NCI-H128 (cell line): Measurements from ENCODE around the gene PRADC1.

Source experiments
- DNase-seq: peaks from one replicate; lab custom pipeline; 2025; ENCODE audit not compliant: unreplicated experiment; lab: John Stamatoyannopoulos, UW

Gene PRADC1

DNA sequence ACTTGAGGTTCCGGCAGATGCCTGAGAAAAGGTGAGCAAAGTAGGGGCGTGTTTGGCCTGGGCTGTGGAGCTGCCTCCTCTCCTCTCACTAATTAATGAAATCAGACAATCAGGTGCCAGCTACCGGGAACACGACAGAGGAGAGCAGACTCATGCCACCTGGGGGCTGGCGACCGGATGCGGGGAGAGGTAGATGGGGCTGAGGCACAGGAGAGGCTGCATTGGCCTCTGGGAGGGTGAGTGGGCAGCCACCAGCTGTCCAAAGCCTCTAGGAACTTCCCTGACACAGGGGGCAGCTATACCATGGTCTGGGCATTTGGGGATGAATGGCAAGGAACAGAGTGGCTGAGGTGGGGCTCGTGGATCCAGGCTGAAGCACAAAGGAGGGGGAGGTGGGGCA, 26.2 kb upstream of the PRADC1 start:
- no peak for DNase-seq

DNA sequence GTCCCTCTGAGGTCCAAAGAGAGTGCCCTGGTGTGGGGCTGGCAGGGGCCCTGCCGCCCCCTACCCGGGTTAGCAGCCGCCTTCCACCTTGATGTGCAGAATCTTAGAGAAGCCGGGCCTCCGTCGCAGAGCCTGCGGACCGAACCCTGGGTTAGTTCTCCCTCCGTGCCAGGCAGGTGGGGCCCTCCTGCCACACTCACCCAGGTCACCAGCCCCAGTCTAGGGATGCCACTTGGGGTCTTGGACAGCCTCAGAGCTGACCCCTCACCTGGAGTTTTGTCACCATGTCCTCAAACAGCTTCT, 25.8 kb upstream of the PRADC1 start:
- no peak for DNase-seq

DNA sequence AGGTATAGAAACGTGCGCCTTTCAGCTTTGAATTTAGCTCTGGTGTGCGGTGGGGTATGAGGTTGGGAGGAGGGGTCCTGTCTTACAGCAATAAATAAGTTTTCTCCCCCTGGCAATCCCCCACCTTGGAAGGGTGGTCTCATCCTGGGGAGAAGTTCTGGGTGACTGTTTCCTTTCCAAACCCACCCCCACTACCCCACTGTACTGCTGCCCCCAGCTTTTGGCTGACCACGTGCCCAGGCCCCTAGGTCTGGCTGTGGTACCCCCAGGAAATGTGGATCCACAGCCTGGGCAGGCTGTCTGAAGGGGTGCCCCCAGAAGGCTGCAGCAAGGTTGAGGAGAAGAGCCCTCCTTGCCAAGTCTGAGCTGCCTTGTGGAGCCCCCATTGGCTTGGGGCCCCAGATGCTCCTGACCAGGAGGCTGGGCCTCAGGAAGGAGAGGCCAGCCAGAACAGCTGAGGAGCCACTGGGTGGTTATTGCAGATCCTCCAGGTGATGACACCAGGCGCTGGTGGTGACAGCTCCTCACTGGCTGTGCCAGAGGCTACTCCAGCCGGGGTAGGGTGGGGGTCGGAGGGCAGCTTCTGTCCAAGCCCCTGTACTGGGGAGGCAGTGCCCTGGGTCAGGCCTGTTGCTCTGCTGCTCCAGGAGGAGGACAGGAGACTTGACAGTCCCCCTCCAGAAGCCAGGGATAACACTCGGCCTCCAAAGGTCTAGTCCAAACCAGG, 25.3 kb upstream of the PRADC1 start:
- DNase-seq = no peak

DNA sequence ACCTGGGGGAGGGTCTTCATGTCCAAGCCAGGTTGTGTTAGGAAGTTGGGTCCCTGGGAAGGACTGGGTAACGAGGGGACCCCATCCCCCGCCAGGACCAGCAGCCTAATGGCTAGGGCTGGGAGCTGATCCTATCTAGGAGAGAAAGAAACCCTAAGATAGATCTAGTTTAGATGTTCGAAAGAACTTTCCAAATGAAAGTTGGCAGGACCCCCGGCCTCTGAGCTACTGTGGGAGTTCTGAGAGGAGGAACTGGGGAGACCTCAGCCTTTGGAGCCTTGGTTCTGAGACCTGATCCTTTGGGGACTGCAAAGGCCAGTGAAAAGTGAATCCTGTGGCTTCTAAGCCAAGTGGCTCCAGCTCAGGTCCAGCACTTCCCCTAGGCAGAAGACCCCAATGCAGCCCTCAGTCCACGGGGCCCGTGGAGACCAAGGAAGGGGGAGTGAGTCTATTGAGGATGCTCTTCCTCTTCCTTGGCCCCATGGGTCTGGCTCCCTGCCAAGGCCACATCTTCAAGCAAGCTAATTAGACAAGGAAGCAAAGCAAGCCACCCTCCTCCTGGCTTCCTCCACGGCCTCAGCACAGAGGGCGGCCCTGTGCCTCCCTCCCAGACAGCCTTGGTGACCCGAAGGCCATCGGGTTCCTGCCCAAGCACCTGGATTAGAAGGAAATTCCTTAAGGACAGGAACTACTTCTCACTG, 24.5 kb upstream of the PRADC1 start:
- no peak for DNase-seq

DNA sequence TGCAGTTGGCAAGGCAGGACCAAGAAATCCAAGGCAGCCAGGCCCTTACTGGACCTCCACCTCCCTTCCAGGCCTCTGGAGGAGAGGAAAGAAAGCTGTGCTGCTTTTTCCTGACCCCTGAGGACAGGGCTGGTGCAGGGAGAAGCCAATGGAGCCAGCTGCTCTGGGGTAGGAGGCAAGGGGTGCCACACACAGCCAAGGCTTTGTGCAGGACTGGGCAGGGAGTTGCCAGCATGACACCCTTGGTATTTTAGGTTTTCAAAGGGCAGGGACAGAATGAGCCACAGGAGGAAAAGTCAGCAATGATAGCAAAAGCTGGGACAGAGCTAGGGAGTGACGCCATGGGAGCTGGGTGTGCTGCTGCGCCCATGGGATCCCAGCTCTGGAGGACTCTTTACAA, 24.0 kb upstream of the PRADC1 start:
- no peak for DNase-seq

DNA sequence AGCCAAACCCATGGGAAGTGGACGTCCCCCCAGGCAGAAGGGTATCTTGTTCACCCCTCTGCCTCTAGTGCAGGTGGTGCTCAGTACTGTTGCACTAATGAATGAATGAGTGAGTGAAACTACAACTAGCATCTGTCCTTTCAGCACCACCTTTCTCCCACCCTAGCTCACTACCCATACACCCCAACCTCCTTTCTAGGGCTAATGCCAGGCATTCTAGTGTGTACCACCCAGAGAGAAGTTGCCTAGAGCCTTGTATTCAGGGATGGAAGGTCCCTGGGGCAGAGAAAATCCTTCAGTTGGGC, 23.5 kb upstream of the PRADC1 start:
- no peak for DNase-seq

DNA sequence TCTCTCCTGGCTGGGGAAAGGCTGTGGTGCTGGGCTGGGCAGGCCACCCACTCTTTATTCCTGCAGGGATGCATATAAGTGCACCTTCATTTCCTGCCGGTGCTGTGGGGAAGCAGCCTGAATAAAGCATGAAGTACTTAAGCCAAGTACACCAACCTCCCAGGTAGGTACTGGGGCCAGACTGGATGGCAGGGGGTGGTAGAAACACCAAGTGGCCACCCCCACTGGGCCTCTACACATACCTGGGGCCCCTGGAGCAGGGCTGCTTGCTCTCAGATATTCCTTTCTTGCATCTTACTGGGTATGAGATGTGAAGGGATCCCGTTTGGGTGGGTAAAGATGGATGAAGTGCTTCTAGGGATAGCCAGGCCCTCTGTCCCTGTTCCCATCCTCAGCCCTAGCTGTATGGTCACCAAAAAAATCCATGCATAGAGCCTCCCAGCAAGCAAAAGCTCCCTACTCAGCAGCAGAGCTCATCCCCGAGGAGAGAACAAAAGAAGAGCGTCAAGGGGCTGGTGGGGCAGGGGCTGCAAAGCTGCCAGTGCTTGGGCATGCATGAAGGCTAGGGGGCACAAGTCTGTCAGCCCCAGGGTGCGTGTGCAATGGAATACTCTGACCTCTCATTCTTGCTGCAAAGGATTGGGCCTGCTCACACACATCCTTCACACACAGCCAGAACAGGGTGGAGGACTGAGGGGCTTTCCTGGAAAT, 23.0 kb upstream of the PRADC1 start:
- no peak for DNase-seq

DNA sequence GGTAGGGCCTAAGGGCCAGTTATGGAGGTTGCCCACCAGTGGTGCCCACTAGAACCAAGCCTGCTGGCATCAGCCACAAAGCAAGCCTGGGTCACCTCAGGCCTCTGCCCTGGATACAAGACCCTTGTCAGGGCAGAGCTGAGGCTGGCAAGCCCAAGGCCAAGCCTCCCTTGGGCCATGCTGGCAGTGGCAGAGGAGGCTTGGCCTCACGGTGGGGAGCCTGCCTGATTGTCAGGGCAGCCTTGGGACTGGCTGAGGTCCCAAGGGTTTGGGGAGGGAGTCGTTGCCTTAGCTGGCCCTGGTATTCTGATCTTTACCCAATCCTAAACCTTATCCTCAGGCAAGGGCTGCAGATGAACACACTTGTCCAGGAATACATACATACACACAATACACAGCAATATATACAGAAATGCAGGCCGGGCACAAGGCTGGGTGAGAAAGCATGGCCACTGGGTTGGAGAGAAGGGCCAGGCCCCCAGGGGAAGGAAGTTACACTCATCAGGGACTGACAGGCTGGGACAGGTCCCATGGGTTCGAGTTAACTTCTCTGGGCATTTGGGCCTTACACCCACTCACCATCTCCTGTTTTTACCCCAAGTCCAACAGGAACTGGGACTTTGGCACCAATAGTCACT, 22.1 kb upstream of the PRADC1 start:
- no peak for DNase-seq

DNA sequence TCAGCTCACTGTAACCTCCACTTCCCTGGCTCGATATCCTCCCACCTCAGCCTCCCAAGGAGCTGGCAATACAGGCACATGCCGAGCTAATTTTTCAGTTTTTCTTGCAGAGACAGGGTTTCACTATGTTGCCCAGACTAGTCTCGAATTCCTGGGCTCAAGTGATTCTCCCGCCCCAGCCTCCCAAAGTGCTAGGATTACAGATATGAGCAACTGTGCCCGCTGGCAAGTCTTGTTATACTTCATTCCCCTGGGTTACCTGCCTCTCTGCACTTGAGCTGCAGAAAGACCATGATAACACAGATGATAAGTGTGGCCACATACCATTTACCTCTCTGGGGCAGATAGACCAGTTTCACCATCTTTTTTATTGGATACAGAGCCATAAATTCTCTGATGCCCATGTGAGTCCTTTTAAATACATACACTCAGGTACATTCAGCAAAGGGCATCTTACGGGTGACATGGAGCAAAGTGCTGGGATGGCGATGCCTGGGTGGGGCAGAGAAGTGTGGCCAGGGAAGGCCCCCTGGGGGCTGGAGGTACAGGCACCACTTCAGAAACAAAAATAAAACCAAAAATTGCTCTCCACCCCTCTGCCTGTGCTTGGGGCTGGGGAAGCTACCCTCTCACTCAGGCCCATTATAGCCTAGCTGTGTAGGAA, 21.4 kb upstream of the PRADC1 start:
- DNase-seq = no peak

DNA sequence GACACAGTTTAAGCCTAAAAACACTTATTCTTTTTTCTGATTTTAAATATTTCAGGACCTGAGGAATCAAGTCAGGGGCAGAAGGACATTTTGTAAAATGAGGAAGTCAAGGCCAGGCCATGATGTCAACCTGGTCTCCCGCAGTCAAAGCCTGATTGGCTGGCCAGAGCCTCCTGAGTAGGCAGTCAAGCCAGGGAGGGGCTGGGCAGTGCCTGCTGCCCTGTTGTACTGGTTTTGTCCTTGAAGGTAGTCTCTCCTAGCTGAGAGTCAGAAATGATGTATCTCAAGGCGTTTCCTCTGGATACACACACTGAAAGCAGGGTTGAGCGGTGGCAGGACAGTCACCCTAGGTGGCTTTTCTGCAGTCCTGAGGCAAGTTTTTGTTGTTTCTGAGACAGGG, 20.9 kb upstream of the PRADC1 start:
- DNase-seq = no peak

DNA sequence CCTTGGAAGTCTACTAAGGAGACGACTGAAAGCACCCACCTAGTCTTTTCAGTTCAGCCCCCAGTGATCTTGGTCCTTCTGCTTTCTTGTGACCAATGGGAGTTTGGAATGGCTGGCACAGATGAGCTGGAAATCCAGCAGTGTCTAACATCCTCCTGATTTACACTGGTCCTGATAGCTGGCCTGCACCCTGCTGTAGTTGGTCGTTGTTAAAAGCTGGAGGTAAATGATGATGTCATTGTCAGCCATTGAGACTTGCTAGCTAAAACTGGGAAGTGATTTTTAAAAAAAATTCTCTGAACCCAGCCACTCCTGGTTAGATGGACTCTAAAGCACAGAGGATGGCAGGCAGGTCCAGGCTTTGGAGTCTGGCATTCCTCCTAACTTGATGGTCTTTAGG, 20.4 kb upstream of the PRADC1 start:
- DNase-seq = no peak

DNA sequence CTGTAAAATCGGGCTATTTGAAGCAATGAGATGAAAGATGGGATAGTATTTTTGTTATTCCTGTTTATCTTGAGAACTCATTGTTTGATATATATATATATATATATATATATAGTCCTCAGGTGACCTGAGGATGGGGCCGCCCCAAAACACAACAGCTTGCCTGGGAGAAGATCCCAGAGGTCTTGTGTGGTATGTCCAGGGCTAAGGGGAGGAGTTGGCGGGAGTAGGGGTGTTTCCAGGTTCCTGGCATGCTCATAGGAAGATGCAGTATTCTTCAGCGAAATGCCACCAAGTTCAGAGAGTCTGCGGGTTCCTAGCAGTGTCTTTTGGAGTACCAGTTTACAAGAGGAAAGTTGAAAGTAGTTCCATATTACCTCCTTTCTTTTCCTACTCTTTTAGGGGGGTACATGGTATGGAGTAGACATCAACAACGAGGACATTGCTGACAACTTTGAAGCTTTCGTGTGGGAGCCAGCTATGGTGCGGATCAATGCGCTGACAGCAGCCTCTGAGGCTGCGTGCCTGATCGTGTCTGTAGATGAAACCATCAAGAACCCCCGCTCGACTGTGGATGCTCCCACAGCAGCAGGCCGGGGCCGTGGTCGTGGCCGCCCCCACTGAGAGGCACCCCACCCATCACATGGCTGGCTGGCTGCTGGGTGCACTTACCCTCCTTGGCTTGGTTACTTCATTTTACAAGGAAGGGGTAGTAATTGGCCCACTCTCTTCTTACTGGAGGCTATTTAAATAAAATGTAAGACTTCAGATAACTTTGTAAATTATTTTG, 19.4 kb upstream of the PRADC1 start:
- DNase-seq = no peak

DNA sequence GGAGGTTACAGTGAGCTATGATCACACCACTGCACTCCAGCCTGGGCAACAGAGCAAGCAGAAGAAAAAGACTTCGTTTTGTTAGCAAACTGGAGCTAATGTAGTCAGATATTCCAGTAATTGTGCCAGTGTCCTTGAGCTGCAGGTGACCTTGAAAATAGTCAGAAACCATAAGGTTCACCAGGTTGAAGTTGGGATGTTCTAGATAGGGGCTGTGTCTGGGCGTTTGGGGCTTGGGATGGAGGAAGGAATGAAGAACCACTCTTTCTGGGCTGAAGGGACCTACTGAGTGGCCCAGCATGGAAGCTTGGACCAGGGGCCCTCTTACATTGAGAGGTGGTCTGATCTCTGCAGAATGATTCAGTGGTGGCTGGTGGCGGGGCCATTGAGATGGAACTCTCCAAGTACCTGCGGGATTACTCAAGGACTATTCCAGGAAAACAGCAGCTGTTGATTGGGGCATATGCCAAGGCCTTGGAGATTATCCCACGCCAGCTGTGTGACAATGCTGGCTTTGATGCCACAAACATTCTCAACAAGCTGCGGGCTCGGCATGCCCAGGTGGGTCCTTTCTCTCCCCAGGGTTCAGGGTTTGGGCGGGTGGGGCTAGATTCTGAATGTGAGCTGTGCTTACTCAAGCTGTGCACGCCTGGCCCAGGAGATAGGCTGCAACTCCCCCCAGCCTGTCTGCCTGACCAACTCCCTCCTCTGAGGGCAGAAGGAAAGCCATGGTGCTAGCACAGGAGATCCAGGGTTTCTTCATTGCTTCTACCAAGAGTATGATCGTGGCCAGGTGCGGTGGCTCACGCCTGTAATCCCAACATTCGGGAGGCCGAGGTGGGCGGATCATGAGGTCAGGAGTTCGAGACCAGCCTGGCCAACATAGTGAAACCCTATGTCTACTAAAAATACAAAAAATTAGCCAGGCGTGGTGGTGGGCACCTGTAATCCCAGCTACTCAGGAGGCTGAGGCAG, 18.1 kb upstream of the PRADC1 start:
- no peak for DNase-seq

DNA sequence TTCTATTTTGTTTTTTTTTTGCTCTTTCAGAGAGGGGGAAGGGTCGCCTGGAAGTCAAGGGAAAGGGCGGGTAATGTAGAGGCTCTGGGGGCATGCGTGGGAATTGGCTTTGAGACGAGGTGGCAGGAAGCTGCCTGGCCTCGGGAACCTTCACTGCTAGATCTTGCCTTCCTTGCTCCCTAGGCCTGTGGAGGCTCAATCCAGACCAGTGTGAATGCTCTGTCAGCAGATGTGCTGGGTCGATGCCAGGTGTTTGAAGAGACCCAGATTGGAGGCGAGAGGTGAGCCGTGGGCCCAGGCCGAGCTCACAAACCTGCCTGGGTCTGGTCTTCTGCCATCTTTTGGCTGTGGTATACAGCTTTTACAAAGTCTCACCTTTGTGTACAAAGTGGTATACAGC, 16.6 kb upstream of the PRADC1 start:
- DNase-seq = no peak

DNA sequence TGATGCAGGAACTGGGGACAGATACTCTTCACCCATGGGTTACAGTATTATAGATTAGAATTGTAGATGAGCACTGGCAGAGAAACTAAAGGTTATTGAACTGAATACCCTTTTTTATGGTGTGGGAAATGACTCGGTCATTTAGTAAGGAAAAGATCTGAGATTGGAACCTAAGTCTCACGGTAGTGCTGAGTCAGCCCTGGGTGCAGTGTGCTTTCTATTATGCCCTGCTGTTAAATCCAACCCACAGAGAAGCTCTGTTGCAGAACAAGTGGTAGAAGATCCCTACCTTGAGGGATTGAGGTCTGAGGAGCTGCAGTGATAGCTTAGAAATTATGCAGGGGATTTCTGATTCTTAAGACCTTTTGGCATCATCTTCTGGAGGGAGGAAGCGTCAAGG, 13.8 kb upstream of the PRADC1 start:
- no peak for DNase-seq

DNA sequence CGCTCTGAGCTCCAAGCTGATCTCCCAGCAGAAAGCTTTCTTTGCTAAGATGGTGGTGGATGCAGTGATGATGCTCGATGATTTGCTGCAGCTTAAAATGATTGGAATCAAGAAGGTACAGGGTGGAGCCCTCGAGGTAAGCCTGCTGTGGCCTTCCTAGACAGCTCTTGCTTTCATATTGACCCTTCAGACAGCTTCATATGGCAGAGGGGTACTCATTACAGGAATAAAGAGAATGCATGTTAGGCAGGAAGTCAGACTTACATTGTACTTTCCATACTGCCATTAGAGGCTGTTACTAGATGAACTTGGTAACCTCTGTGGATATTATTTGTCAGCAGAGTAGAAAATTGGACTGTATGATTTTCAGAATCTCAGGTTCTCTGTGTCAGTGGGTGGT, 11.5 kb upstream of the PRADC1 start:
- no peak for DNase-seq

DNA sequence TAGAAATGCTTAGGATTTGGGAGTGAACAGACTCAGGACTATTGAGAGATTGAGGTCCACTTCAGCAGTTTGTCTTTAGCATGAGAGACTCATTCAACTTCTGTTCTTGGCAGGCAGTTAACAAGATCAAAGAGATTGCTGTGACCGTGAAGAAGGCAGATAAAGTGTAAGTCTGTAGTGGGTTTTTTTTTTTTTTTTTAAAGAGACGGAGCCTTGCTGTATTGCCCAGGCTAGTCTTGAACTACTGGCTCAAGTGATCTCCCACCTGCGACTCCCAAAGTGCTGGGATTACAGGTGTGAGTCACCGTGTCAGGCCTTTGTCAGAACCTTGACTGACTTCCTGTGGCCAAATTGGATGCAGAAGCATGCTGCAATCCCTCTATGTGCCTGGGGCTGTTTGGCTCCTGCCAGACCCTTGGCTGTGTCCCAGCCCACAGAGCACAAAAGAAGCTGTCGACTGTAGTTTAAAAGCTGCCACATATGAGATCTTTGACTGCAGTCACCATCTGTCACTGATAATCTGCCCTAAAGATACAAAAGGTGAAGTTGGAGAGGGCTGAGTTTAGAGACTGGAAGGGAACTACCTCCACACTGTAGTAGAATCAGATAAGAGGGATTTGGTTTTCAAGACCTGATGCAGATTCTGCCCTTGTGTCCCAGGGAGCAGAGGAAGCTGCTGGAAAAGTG, 11.0 kb upstream of the PRADC1 start:
- no peak for DNase-seq

DNA sequence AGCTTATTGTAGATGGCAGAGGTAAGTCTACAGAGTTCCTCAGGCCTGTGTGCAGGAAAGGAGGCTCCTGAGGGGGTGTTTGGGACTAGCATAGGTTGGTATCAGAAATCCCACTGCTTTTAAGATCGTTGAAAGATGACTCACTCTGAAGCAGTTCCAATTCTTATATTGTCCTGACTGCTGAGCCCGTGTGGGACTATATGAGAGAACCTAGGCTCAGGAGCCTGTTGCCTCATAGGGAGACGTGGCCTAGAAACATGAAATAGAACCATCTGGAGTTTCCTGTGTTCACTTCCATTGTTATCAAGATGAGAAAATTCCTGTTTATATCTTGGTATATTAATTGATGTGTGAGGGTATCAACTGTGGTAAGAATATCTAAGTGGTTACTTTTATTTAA, 6.7 kb upstream of the PRADC1 start:
- no peak for DNase-seq

DNA sequence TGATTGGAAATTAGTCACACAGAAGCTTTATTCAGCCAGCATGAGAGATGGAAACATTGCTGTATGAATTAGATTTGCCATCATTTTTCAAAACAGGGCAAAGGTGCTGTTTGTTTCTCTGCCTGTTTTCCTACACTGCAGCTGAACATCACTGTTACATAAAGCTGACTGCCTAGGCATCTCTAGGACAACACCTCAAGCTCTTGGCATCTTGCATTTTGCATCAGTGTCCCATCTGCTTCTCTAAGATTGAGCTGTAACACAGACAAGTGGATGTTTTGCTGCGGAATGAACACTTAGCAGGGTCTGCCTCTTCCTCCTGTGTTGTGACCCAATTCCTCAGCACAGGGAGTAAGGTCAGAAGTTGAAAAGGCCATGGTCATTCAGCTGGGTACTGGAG, 5.9 kb upstream of the PRADC1 start:
- DNase-seq = no peak
